ENCODE data around the gene TMC7.

GRCh38 chr16:19011169-19011731 is 27.5 kb downstream of the TMC7 start:
- TF ChIP-seq POLR2A (IDR thresholded peaks at IDR 0.05) = no peak
- TF ChIP-seq, protein P1, sequence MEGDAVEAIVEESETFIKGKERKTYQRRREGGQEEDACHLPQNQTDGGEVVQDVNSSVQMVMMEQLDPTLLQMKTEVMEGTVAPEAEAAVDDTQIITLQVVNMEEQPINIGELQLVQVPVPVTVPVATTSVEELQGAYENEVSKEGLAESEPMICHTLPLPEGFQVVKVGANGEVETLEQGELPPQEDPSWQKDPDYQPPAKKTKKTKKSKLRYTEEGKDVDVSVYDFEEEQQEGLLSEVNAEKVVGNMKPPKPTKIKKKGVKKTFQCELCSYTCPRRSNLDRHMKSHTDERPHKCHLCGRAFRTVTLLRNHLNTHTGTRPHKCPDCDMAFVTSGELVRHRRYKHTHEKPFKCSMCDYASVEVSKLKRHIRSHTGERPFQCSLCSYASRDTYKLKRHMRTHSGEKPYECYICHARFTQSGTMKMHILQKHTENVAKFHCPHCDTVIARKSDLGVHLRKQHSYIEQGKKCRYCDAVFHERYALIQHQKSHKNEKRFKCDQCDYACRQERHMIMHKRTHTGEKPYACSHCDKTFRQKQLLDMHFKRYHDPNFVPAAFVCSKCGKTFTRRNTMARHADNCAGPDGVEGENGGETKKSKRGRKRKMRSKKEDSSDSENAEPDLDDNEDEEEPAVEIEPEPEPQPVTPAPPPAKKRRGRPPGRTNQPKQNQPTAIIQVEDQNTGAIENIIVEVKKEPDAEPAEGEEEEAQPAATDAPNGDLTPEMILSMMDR (IDR thresholded peaks at IDR 0.05) = no peak

Data from right lobe of liver (tissue), 4 donors.